ENCODE data around the gene ARRB1.
A peak's percentile ranks its signal among the peaks of the same experiment; 100 is the strongest.
"Not testable (repeated sequence)": the region's sequence is repeated elsewhere in the genome, so short reads cannot be mapped to it uniquely, and the experiment has no call there.

The ARRB1 gene

DNA sequence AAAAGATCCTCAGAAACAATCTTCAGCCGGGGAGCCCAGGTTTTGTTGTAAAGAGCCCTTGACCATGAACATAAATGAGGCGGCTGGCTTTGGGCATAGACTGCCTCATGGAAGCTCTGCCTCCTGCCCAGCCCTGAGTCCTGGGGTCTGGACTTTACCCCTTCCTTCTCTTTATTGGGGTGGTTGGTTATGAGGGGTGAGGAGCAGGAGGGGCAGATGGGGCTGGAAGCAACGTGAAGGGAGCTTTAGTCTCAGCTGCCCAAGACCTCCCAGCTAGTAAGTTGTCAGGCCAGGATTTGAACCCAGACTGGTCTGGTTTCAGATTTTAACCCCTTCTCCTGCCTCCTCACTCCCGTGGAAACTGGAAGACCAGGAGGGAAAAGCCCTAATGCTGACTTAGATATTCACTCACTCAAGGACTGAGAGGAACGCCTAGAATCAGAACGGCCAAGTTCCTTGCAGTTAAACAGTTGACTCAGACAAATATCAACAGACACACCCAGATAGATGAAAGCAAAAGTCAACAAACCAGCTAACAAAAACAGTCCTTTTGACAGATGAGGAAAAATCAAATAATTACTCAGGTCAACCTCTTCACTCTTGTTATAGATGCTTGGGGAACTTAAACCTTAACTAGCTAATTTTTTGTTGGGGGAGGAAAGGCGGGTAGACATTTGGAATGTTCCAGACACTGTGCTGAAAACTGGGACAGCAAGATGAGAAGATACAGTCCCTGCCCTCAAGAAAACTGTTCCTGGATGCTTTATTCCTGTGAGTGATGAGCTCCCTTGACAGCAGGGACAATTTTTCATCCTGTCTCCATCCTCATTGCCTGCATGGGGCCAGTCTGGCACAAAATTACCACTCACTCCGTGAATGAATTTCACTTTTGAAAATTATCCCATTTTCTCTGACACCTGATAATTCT is 20.8 kb upstream of the ARRB1 start:
- no peak for DNase-seq

DNA sequence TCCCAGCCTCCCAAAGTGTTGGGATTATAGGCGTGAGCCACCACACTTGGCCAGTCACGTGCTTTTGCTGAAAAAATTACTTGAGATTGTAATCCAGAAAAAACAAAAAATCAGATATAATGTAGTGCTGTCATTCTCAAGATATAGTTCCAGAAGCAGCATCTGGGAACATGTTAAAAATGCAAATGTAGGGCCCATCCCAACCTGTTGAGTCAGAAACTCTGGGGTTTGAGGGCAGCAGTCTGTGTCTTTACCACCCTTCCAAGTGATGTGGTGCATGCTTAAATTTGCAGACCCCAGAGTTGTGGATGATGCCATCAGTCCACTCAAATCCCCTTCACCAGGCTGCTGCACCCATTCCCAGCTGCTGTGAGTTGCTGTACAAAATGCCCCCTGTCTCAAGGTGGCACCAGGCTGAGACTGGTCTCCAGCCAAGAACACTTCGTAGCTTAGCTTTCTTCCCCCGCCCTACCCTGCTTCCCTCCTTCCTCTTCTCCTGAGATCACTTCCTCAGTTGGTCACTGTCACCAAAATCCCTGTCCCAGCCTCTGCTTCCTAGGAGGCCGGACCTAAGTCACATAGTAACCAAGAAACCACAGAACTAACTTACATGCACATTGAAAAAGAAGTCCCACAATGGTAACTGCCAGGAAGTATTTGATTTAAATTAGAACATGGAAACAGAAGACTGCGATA is 18.2 kb upstream of the ARRB1 start:
- no peak for DNase-seq

DNA sequence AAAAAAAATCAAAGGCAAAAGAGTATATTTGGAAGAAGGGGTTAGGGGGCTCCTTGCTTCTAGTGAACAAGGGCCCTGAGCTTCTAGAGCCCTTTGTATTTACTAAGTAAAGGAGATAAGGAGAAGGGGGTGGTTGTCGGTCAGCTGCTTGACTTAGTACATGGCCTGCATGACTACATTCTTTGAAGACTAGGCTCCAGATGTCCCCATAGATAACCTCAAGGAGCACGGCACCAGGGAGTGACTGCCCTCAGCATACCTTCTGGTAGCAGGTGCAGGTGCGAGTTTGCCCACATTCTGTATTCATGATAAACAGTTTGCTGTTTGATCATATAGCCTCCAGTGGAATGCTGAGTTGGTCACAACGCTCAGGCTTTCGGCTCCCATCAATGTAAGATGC is 15.4 kb upstream of the ARRB1 start:
- DNase-seq, result not testable (repeated sequence)

DNA sequence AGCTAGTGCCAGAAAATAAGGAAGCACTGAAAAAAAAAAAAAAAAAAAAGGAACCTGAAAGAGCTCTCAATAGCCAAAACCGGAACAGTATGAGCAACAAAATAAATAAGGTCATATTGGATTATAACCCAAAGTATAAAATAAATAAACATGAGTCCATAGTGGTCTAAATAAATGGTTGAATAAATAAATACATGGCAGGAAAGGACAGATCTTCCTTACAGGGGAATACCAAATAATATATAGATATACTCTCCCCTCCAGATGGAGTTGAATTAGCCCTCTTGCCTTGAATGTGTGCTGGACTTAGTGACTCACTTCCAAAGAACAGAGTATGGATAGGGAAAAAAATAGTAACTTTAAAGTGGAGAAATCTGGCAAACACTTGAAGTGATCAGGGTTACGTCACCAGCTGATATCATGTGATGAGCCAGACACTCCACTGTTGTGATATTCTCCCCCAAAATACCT is 14.3 kb upstream of the ARRB1 start:
- DNase-seq, result no peak

DNA sequence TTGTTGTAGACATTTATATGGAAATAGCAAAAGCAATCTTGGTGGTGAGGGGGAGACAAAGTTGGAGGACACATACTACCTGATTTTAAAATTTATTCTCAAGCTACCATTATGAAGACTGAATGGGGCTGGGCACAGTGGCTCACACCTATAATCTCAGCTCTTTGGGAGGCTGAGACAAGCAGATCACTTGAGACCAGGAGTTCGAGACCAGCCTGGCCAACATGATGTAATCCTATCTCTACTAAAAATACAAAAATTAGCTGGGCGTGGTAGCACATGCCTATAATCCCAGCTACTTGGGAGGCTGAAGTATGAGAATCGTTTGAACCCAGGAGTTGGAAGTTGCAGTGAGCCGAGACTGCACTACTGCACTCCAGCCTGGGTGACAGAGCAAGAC is 10.8 kb upstream of the ARRB1 start:
- DNase-seq, result not testable (repeated sequence)

DNA sequence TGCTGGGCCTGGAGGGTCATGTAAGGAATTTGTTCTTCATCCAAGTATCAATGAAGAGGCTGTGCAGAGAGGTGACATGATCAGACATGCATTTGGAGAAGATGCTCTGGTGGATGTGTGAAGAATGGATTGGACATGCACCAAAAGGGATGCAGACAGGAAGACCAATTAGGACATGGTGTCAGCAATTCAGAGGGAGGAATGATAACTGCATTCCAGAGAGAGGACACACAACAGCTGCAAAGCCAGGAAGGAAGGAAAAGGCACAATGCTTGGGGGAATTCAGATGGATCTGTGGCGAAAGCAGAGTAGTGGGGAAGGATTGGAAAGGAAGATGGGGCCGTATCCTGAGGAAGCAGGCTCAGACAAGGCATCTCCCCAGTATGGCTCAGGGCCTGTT is 5.2 kb upstream of the ARRB1 start:
- no peak for DNase-seq

DNA sequence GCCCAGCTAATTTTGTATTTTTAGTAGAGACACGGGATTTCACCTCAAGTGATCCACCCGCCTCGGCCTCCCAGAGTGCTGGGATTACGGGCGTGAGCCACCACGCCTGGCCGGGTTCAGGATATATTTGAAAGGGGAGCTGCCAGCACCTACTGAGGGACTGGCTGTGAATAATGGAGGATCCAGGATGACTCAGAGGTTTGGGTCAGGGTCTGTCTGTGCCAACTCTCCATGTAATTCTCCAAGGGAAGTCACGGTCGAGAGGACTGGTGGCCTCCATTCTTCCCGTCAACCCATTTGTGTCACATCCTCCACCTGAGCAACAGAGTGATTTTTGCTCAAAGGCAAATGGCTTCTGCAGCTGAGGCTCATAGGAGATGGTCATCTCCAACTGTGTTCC is 3.6 kb upstream of the ARRB1 start:
- DNase-seq, result no peak

DNA sequence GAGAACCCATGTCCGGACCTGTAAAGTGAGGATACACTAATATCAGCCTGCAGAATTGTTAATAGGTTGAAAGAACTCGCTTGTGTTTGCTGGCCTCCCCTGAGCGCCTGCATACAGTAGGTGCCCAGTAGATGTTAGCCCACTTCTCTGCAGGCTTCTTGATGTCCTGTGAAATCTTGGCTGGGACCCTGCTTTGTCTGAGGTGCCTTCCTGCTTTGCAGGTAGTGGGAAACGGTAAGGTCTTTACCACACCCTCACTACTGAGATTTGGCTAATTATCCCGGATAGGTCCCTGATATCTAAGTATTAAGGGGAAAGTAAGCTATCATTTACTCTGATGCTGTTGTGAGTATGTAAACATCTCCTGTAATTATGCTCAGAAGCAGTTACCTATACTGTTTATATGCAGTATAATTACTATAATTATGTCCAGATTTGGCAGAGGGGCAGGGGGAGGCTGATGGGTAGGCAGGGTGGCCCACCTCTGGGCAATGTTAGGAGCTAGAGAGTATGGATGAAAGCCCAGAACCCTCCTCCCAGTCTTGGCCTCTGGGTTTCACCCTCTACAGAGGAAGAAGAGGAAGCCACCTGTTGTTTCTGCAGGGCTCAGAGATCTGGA is 1.2 kb upstream of the ARRB1 start:
- no peak for DNase-seq

DNA sequence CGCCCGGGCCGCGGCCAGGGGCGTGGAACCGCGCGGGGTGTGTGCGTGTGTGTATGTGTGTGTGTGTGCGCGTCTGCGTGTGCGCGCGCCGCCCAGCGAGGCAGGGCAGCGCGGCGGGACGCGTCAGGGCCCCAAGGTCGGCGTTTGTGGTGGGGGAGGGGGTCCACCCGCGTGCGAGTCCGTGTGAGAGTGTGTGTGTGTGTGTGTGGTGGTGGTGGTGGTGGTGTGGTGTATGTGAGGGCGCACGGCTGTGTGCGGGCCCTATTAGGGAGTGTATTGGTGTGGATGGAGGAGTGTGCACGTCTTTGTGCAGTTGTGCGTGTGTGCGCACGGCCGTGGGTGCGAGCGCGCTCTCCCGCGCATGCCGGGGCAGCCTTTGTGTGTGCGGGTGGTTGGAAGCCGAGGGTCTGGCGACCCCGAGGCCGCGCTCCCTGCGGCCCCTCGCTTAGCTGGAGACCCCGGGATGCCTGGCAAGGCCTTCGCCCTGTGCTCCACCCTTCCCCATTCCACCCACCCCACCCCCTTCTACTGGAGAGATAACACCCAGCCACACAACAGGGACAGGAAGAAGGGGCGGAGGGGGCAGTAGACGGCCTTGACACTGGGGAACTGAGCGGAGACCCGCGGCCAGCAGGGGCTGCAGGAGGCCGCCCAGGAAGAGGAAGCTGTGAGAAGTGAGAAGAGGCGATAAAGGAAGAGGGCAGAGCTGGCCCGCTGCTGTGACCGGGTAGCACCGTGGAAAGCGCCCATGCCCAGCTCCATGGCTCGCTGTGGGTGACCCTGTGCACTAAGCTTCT is 528 bp upstream of the ARRB1 start:
- DNase-seq, result peak in 32 of 56 donors; percentile 28 to 82 (median 62)

DNA sequence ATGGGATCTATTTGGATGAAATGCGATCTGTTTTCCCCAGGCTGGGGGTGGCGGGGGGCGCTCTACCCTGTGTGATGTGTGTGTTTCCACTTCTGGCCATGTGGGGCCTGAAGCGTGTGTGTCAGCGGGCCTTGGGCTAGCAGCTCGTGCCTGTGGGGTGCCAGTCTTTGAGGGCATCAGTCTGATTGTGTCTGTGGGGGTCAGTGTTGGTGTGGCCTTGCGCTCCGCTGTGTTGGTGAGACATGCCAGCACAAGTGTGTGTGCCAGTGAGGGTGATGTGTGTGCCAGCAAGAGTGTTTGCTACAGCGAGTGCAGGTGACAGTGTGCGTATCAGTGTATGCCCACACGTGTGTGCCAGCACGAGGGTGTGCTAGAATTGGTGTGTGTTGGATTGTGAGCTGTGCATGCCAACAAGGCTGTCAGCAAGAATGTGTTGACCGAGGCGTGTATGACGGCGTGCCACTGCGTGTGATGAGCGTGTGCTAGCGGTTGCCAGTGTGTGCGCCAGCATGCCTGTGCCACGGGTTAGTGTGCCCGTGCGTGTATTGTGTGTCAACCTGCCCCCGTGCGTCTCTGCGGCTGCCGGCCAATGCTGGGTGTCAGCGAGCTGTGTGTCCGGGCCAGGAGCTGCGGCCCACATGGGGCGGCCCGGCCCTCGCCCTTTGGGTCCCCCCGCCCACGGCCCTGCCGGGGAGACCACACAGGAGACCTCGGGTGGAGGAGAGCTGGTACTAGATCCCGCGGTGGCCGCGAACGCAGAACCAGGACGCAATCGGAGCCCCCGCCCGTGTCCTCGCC is 519 bp downstream of the ARRB1 start:
- DNase-seq, result peak in 32 of 56 donors; percentile 34 to 77 (median 56)

DNA sequence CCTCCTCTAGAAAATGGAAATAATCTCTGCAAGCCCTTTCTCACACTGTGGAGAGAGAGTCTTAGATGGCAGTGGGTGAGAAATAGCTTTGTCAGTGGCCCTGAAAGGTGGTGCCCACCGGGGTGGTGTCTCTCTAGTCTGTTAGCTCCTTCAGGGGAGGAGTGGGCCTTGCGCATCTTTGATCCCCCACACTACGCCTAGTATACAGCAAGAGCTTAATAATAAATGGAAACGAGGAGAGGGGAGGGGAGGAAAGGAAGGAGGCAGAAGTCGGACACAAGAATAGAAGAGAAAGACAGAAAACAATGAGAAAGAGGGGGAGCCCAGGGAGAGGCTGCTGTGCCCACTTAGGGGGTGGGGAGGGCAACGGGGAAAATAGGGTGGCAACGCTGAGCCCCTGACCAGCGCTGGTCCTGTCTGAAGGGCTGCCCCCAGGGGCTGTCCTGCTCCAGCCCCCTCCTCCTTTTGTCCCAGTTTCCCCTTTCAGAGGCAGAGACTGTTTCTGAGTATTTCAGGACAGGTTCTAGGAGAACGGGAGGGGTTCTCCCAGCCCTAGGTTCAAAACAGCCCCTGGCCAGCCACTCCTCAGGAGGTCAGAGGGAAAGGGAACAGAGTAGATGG is 1.2 kb downstream of the ARRB1 start:
- no peak for DNase-seq

DNA sequence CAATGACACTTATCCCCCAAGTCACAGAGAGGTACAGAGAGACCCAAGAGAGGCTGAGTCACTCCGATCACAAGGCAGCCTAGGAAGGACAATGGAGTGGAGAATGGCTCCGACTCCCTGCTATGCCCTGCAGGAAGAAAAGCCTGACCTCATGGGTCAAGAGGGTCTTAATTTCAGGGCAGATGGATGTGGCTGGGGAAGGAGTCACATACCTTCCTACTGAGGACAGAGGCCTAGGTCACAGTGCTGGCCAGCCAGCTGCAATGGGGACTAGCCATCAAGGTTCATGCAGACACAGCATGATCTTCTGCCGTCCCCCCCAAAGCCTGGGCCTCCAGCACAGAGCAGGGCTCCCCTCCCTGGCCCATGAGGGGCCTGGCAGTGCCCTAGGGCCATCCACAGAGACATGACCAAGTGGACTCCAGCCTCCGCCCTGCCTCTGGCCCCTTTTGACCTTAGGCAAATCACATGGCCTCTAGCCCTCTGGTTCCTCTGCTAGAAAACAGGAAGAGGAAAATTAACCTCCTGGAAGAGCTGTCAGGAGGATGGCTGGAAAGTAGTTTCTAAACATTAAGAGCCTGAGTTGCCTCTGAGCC is 1.8 kb downstream of the ARRB1 start:
- DNase-seq, result peak in 4 of 56 donors; percentile 10 to 48 (median 20)

DNA sequence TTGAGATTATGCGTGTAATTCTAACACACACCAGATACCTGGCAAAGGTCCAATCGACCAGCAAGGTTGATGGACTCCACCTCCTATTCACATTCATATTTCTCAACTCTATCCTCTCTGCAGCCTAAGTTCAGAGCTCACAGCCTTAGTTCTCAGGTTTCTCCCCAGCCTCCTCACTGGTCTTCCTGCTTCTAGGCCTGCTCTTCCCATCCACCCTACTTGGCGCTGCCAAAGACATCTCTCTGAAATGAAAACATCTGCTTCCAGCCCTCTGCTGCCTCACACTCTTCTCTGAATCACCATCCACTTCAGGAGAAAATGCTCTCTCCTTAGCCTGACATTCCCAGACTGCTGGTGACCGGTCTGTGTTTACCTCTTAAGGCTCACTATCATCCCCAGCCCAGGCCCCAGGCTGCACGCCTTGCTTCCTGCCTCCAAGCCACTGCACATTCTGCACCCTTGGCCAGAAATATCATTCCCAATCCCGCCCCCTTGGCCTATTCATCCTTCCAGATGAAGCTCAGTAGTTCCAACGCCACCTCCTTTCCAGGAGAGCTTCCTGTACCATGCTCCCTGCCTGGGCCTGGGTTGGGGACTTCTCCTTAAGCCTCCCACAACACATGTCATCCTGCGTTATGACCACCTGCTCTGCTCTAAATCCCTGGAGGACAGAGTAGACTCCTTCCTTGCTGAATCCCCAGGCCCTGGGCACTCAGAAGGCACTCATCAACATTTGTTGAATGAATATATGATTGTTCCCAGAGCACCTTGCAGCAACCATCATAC is 3.5 kb downstream of the ARRB1 start:
- DNase-seq, result no peak

DNA sequence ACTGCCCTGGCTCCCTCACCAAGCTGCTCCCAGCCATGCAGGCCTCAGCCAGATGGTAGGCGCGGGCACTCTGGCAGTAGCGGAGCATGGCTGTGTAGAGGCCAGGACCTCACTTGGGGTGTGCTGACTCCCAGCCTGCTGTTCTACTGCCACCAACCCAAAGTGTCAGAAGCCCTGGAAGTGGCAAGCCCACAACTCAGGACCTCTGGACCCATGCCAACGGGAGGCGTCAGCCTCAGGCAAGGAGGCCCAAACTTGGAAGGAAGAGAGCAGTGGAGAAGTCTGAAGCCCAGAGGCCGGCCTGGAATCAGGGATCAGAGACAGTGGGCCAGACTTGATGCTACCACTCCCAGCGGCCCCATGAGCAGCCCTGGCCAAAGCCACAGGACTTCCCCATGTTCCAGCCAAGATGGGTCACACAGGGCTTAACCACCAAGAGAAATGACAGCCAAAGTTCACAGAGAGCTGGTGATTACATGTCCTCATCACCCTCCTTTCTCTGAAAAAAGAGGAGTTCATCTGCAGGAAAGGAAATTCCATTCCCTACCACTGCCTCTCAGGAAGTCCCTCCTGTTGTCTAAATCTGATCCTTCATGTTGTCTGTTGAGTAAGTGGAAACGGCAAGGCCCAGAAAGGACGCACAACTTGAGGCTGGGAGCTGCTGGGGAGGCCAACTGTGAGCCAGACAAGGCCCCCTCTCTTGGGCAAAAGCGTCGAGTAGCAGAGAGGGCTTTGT is 4.4 kb downstream of the ARRB1 start:
- no peak for DNase-seq

DNA sequence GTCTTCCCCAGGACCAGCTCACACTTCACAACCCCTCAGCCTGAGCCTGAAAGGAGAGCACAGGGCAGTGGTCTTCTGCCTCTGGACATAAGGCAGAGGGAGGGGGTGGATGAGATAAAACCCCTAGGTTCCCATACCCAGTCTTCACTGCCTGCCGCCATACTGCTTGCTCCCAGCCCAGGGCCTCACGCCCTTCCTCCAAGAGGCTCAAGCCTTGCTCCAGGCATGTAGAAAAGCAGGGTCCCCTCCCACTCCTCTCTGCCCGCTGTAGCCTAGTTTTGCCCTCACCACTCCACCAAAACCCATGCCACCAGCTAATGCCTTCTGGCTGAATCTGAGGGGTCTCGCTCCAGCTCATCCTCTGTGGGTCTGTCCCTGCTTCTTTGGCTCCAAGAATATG is 5.2 kb downstream of the ARRB1 start:
- no peak for DNase-seq

DNA sequence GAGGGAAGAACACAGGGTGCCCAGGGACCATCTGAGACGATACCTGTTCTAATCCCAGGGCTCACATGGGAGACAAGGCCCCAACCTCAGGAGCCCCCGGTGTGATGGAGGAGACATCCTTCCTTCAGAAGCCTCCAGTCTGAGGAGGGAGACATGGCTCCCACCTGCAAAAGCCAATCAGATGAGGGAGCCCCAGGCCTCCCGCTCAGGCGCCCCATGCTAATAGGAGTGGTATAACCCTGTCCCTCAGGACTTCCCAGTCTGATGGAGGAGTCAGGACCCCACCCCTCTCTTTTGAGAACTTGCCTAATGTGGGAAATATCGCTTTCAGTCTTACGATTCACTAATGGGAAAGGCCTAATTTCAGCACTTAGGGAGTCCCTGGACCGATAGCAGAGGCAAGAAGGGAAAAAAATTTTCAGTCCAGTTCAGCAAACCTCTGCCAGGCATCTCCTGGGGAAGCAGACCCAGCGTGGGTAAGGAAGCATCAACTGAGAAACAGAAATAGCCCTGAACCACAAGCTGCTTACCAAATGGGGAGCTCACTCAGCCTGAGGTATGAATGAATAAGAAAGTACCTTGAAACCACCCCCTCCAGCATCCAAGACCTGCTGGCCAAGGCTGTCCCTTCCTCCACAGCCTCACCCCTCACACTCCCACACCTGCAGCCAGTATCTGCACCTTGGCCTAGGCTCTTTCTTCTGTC is 5.9 kb downstream of the ARRB1 start:
- DNase-seq, result no peak

DNA sequence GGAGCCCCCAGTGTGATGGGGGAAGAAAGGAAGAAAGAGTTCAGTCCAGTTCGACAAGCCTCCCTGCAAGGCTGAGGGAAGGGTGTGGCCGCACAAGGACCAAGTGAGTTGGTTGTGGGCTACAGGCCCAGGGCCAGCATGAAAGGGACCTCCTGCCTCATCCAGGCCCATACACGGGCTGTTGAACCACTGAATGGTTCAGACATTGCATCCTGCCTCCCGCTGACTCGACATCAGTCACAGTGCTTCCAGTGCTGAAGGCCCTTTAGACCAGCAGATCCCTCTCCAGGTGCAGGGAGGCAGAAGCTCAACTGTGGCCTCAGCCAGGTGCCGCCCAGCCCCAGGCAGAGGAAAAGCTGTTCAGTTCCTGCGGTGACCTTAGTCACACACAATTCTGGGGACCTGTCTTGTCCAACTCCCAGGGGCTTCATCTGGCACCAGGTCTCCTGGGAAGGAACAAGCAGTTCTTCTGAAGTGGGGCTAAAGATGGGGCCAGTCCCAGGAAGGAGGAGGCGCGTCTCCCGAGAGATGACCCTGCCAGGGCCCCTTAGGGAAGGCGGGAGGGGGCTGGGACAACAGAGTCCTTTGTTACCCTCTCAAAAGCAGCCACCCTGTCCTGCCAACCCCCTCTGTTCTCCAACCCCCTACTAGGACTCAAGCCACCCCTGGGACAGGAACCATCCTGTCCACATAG is 6.6 kb downstream of the ARRB1 start:
- DNase-seq, result peak in 7 of 56 donors; percentile 20 to 62 (median 38)

Measured in nucleus accumbens (tissue), 56 donors.